ENCODE results near the gene PRMT9. TPM values are rescaled to one million over a fixed set of nuclear protein-coding genes. Genes with fewer than 3 reads are reported as not detected.

PRMT9 gene
- total and polyA plus RNA-seq, 2 of the 13 experiments (the other 11 are each of a cell fraction or from before 2014, with no cell fraction given): 4.0 to 9.7 TPM

GRCh38 chr4:147625733-147626132, 58.2 kb downstream of the PRMT9 start:
- H2AFZ ChIP-seq (ENCODE audit: low read length): no peak overlapping the region
- H3K9ac ChIP-seq (ENCODE audit: insufficient read depth, low read depth, low read length): no peak overlapping the region
- H3K4me1 ChIP-seq (ENCODE audit: insufficient read depth, low read length): peaks cover 4% of the 10 kb centered on the region
- H4K20me1 ChIP-seq (ENCODE audit: insufficient read depth, low read length): no peaks in the 10 kb centered on the region
- no peak overlapping the region for H3K27ac ChIP-seq (ENCODE audit: extremely low read length, insufficient read depth, low read length)
- peaks cover 2% of the 10 kb centered on the region for H3K79me2 ChIP-seq (ENCODE audit: insufficient read depth, low read length)
- ATAC-seq (no peak), DNase-seq (ENCODE audit: low spot score) (no peak), FAIRE-seq (no peak)
- POLR2A ChIA-PET: no interaction called here
- BruUV-seq (replicated peaks): no TSS peak
- no peak overlapping the region for H3K4me3 ChIP-seq (replicated peaks in 1 of 3; ENCODE audit: insufficient read depth in 1 of 3, low read depth in 2 of 3, low read length in 3 of 3)
- 94% methylated on average over 6 of the region's 6 CpGs for WGBS (ENCODE audit: low lambda C conversion rate)
- no peaks in the 10 kb centered on the region for H3K9me3 ChIP-seq (ENCODE audit: low read length)
- intact Hi-C loops (cut with micrococcal nuclease; ENCODE audit: unreplicated experiment) (no loop called here), in situ Hi-C loops (cut with HindIII; ENCODE audit: extremely low pct_ligation_motif_present, low pct_unique_long_range_greater_than_20kb) (no loop called here)
- H3K4me2 ChIP-seq (ENCODE audit: low read depth, low read length): no peak overlapping the region
- no peaks in the 10 kb centered on the region for H3K27me3 ChIP-seq (ENCODE audit: control insufficient read depth in 1 of 2, insufficient read depth in 2 of 2, low read length in 2 of 2)
- H3K36me3 ChIP-seq (replicated peaks in 1 of 2; ENCODE audit: control insufficient read depth in 1 of 2, insufficient read depth in 2 of 2, low read length in 2 of 2): peaks cover 1 to 38% of the 10 kb centered on the region in 2 experiments; a peak in 4 of 5 replicates
- CTCF ChIA-PET (ENCODE audit: low intra/inter-chr PET ratio, low total read pairs): no interaction called here
- no peak for TF ChIP-seq ZNF577 (CRISPR knock-in tag; IDR thresholded peaks at IDR 0.05; ENCODE audit: borderline replicate concordance, low read depth)
- TF ChIP-seq ZFP36L1 (CRISPR knock-in tag; IDR thresholded peaks at IDR 0.05): no peak
- no peak for TF ChIP-seq SNAI1 (CRISPR knock-in tag; IDR thresholded peaks at IDR 0.05; ENCODE audit: borderline replicate concordance)
- TF ChIP-seq ZNF589 (CRISPR knock-in tag; conservative IDR thresholded peaks at IDR 0.05): no peak
- TF ChIP-seq ZNF33B (CRISPR knock-in tag; IDR thresholded peaks at IDR 0.05): no peak
- TF ChIP-seq HMG20A (CRISPR knock-in tag; IDR thresholded peaks at IDR 0.05; ENCODE audit: borderline replicate concordance): no peak
- no peak for TF ChIP-seq TFDP2 (CRISPR knock-in tag; IDR thresholded peaks at IDR 0.05)
- TF ChIP-seq AHDC1 (CRISPR knock-in tag; IDR thresholded peaks at IDR 0.05; ENCODE audit: borderline replicate concordance): no peak
- TF ChIP-seq MXD3 (CRISPR knock-in tag; IDR thresholded peaks at IDR 0.05): no peak
- no peak for TF ChIP-seq ZFP62 (CRISPR knock-in tag; IDR thresholded peaks at IDR 0.05)
- no peak for TF ChIP-seq SOX6 (IDR thresholded peaks at IDR 0.05)
- no peak for TF ChIP-seq SOX6 (CRISPR knock-in tag; IDR thresholded peaks at IDR 0.05)
- TF ChIP-seq PAX8 (CRISPR knock-in tag; IDR thresholded peaks at IDR 0.05; ENCODE audit: borderline replicate concordance): no peak
- TF ChIP-seq ZFX (CRISPR knock-in tag; IDR thresholded peaks at IDR 0.05; ENCODE audit: low read depth): no peak
- TF ChIP-seq HDAC6 (IDR thresholded peaks at IDR 0.05; ENCODE audit: low read depth, low read length): no peak
- TF ChIP-seq KDM6A (CRISPR knock-in tag; IDR thresholded peaks at IDR 0.05; ENCODE audit: low read depth): no peak

Data from HepG2 (cell line).